Measurements from ENCODE around the gene SMYD3.

- no peak for TF ChIP-seq ZBTB8A (IDR thresholded peaks at IDR 0.05; ENCODE audit: partially characterized antibody)
- TF ChIP-seq SMC3 (conservative IDR thresholded peaks at IDR 0.05; ENCODE audit: insufficient read depth, low read depth, low read length) = no peak
- TF ChIP-seq CTCF (IDR thresholded peaks at IDR 0.05 in 2 of 3, conservative IDR thresholded peaks at IDR 0.05 in 1 of 3; ENCODE audit: insufficient read depth in 2 of 3, low read depth in 1 of 3, low read length in 3 of 3) = no peak
- no peak for TF ChIP-seq ZSCAN29 (IDR thresholded peaks at IDR 0.05)
- no peak for TF ChIP-seq EP300 (IDR thresholded peaks at IDR 0.05; ENCODE audit: low read length)
- TF ChIP-seq EZH2 (IDR thresholded peaks at IDR 0.05; ENCODE audit: borderline replicate concordance, low read depth, low read length) = no peak
- TF ChIP-seq TAF1 (IDR thresholded peaks at IDR 0.05; ENCODE audit: control insufficient read depth, extremely low read depth, insufficient read depth, low read length, severe bottlenecking) = no peak
- no peak for TF ChIP-seq TSC22D4 (tag; IDR thresholded peaks at IDR 0.05)
- no peak for TF ChIP-seq POLR2AphosphoS5 (IDR thresholded peaks at IDR 0.05; ENCODE audit: control insufficient read depth, insufficient read depth, low read depth, low read length)
- TF ChIP-seq L3MBTL2 (IDR thresholded peaks at IDR 0.05) = no peak
- no peak for TF ChIP-seq BDP1 (IDR thresholded peaks at IDR 0.05; ENCODE audit: insufficient read depth, insufficient read length)
- no peak for TF ChIP-seq CEBPB (tag; IDR thresholded peaks at IDR 0.05)
Measured at GRCh38 chr1:246081138-246081702, 425.9 kb downstream of the SMYD3 start.

Data from K562 (cell line).